Measurements from ENCODE around the gene PPM1F.
"Not testable (repeated sequence)": the region's sequence is repeated elsewhere in the genome, so short reads cannot be mapped to it uniquely, and the experiment has no call there.

The PPM1F gene

DNA sequence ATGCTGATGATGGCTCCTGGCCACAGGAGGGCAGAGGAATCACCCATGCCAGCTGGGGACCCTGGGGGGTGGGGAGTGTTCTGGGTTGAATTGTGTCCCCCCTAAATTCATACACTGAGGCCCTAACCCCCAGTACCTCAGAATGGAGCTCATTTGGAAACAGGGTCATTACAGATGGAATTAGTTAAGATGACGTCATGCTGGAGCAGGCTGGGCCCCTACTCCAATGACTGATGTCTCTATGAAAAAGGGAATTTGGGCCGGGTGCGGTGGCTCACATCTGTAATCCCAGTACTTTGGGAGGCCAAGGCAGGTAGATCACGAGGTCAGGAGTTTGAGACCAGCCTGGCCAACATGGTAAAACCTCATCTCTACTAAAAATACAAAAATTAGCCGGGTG lies 12.7 kb downstream of the PPM1F start:
- not testable (repeated sequence) for DNase-seq

DNA sequence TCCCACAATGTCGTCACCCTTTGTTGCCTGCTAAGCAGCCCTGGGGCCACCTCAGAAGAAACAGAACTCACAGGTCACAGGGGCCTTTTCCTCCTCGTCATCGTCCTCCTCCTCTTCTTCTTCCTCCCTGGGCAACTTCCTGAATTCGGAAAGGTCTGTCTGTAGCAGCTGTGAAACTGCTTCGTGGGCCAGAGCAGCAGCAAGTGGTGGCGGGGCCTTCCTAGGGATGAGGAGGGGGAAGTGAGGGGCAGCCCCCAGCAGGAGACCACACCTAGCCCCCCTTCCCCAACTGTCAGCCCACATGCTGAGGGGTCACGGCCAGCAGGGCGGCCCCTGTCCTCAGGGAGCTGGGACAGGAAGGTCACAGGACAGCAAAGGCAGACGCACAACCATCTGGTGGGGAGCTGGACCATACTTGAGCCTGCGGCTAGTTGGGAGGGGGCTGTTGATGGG lies 13.2 kb downstream of the PPM1F start:
- DNase-seq = no peak

DNA sequence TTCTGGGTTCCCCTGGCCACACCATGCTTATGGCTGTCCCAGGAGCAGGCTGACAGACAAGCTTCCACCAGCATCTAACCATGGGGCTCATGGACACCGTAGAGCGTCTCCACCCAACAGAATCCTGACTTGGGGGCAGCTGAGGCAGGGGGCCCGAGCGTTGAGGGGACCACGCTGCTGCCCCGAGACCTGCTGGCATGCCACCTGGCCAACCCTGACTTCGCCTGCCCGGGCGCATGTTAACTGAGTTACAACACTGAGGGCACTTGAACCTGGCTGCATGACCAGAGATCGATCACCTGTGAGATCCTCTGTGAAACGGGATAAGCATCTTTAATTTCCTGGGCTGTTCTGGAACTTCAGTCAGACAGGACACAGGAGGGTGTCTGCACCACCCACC lies 13.7 kb downstream of the PPM1F start:
- no peak for DNase-seq

DNA sequence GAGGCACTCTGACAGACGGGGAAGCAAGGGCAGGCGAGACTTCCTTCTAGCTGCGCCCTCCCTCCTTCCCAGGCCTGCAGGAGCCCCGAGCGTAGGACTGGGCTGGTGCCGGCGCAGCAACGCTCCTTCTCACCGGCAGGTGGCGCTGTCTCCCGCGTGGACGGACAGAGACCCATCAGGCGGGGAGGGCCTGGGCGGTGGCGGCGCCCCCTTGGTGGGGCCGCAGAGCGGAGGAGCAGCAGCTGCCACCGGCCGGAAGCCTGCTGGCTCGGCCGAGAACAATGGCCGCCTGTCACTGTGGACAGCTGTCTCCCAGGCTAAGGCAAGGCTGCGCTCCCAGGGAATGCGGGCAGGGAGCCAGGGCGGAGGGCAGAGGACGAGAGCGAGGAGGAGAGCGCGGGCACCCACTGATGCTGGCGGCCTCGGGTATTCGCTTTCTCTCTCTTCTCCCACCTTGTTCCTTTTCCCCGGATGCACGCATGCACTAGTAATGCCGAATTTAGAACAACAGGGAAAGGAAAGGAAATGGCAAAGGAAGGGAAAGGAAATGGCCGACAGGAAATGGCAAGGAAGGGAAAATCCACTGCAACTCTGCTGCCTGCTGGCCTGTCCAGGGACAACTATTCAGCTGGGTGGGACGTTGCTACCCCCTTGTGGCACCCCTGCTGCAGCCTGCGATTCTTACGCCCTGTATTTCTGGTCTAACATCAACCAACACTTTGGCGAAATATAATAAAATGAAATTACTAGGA lies 14.4 kb downstream of the PPM1F start:
- DNase-seq = peak; percentile 66

DNA sequence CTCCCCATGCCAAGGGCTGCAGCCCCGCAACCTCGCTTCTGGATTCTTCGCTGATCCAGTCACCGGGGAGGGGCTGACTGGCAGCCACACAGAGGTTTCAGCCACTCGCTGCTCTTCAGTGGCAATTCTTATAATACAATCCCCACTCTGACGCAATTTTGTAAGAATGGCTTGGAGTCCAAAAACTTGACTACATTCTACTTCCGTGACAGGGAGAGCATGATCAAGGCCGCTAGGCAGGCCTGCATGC lies 14.9 kb downstream of the PPM1F start:
- no peak for DNase-seq

DNA sequence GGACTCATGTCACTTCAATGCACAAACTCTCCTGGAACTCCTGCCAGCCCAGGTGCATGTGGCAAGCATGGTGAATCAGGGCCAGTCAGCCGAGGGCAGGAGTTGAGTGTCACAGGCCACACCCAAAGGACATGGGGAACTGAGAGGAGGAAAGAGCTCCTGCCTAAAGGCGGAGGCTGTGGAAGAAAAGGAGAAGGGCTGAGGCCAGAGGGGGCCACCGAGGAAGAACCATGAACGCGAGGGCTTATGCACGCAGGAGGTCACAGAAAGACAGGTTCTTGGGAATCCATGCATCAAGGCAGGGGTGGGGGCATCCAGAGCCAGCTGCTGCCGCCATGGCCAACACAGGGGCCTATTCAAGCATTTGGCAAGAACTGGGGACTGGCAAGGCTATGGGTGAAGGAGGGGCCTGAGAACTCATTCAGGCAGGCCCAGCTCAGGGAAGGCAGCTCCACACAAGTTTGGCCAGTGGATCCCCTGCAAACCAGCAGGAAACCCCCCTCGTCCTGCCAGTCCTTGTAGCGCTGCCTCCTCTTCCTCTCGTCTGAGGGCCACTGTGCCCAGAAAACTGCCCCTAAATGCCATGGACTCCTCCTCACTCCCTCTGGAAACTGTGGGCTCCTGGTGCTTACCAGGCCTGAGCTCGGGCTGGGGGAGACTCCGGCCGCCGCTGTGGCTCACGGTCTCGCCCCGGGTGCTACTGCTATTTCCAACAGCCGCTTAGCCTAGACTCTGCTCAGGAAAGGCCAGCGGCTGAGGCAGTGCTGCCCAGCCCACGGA lies 15.4 kb downstream of the PPM1F start:
- DNase-seq = no peak

DNA sequence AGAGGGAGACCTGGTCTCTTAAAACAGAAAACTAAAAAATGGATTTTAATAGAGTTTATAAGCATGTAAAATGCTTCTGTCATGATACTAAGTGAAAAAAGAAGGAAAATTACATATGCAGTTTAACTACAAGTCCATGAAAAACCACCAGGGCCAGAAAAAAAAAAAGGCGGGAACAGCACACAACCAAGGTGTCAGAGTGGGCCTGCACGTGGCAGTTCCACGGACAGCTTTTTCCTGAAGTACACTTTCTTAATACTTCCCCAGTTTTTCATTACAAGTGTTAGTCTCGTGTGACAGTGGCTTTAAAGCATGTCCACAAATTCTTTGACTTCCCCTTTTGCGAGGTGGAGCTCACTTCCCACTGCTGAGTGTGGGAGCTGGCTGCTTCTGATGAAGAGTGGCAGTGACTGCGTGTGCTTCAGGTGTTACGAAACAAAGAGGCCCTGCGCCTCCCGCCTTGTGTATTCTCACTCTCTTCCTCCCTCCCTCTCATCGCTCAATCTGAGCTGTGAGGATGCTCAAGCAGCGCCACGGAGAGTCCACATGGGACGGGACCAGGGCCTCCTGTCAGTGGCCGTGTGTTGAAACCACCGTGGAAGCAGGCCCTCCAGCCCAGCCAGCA lies 16.4 kb downstream of the PPM1F start:
- no peak for DNase-seq

DNA sequence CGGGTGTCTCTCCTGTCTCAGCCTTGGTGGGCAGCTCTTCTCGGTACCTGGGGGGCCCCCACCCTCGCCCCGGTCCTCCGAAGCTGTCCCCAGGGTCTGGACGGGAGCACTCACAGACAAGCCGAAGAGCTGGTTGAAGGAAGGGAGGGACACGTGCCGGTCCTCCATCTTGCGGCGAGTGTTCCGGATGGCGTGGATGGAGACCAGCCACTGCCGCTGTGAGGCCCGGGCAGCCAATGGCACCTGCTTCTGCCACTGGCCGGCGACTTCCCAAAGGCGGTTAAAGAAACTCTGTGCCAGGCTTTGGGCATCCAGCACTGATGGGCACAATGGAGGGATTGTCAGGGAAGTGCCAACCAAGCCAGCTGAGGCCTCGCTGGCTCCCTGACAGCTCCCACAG lies 18.7 kb downstream of the PPM1F start:
- DNase-seq = no peak

DNA sequence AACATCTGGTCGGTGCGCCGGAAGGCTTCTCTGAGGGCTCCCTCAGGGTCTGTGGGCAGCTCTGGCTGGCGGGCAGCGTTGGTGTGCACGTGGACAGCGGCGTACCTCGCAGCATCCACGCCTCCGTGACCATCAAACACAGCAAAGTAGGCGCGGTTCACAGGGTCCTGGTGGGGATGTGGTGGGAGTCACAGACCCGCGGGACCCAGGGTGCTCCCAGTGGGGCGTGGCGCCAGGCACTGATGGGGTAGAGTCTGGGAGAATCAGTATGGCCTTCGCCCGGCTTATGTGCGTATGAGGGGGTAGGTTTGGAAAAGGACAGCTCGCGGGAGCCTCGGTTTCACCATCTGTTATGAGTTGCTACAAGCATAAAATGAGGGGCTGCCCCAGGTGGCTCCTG lies 19.2 kb downstream of the PPM1F start:
- DNase-seq = no peak

DNA sequence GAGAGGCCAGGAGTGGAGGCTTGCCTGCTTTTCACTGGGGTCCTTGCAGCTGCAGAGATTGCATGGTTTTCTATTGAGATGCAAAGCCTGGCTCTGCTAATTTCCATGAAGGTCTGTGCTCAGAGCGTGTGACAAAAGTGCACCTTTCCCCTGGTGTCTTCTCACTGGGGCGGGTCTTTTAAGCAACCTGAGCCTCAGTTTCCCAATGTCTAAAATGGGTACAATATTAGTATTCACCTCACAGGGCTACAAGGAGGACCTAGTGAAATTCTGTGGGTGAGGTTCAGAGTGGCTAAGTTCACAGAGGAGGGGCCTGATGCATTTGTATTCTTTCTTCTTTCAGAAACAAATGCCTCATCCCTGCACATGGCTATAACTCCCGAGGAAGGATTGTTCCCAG lies 20.3 kb downstream of the PPM1F start:
- no peak for DNase-seq

DNA sequence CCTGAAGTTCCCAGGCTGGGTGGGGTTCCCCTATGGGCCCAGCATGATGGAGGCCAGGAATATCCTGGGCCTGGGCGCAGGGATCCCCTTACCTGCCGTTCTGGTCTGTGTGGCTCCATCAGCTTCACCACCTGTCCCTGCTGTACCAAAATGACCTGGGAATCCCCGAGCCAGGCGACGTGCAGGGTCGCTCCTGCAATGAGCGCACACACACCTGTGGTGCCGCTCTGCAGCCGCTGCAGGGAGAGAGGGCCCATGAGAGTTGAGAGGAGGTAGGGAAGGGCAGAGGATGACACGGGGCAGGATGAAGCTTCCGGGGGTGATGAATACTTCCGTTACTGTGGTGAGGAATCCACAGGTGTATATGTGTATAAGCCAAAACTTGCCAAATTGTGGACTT lies 21.6 kb downstream of the PPM1F start:
- no peak for DNase-seq

DNA sequence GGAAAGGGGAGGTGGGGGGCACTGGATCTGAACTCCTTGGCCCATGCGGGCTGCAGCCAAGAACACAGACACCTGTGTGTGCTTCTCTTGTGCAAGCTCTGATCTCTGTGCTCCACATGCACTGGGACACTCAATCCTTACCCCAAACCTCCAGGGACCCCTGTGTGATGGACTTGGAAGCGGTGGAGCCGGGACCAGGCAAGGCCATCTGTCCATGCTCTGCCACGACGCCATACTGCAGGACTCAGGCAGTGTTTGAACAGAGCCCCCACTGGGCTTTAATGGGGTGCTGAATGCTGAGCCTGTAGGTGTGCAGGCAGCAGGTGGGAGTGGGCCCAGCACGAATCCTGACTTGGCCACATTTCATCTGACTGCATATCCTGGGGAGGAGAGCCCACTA lies 23.4 kb downstream of the PPM1F start:
- no peak for DNase-seq

DNA sequence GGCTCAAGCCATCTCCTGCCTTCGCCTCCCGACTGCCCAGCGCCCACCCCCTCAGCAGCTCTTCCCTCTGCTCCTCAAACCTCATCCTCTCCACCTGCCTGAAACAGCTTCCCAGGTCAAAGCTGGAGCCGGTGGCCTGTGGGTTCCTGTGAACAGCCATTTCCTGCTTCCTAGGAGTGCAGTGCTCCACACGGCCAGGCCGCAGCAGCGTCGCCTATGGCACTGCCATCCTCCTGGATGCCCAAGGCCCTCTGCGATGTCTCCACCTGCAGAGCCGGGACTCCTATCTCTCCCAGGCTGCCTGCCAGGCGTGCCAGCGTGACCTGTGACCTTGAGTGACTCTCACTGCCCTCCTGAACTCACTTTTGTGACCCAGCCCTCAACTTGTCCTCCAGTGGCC lies 24.6 kb downstream of the PPM1F start:
- no peak for DNase-seq

DNA sequence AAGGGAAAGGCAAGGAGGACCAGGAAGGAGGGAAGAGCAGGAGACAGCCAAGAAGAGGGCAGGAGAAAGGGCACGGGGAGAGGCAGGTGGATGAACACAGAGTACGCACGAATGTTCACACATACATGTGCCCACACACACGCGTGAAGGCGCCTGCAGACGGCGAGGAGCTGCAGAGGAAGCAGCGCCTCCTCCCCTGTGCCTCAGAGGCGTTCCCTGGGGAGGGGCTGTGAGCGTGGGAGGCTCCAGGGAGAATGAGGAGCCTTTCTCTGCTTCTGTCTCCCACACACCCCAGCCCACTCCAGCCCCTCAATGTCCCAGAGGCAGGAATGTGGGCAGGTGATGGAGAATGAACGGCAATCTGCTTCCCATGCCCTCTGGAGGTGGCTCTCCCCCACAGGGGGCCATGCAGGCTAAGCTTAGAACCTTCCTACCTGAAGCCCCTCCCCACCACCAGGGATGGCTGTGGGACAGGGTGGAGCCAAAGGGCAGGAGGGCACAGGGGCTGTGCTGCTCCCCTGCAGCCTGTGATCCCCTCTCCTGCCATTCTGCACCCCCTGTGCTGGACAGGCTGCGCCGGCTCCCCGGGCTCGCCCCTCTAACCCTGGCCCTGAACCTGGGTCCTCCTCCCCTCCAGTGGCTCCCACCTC lies 25.3 kb downstream of the PPM1F start:
- no peak for DNase-seq

DNA sequence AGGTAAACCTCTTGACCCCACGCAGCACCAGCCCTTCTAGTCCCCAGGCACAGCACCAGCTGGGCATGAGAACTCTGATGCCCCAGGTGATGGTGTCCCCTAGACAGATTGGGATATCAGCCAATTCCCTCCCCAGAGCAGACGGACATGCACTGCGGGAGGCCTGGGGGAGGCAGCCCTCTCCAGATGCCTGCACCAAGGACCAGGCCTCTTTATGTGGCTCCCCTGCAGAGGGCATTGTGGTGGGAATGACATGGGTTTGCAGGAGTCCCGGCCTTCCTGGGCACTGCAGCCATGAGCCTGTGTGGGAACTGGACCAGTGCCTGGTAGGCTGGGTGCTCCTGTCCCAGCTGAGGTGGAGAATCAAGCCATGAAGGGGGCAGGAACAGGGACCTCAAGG lies 25.9 kb downstream of the PPM1F start:
- DNase-seq = no peak

DNA sequence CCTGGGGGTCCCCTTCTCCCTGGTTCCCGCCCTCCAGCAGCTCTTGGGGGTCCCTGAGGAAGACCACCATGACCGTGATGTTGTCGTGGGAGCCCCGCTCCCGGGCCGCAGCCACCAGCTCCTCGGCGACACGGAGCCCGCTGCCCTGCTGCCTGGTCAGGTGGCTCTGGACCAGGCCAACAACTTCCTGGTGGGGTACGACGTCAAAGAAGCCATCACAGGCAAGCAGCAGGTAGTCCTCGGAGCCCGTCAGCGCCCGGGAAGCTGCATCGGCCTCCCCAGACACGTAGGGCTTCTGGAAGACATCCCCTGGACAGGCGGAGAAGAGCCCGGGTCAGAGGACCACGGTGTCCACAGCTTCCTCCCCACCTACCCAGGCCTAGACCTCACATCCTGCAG lies 29.5 kb downstream of the PPM1F start:
- DNase-seq = no peak

DNA sequence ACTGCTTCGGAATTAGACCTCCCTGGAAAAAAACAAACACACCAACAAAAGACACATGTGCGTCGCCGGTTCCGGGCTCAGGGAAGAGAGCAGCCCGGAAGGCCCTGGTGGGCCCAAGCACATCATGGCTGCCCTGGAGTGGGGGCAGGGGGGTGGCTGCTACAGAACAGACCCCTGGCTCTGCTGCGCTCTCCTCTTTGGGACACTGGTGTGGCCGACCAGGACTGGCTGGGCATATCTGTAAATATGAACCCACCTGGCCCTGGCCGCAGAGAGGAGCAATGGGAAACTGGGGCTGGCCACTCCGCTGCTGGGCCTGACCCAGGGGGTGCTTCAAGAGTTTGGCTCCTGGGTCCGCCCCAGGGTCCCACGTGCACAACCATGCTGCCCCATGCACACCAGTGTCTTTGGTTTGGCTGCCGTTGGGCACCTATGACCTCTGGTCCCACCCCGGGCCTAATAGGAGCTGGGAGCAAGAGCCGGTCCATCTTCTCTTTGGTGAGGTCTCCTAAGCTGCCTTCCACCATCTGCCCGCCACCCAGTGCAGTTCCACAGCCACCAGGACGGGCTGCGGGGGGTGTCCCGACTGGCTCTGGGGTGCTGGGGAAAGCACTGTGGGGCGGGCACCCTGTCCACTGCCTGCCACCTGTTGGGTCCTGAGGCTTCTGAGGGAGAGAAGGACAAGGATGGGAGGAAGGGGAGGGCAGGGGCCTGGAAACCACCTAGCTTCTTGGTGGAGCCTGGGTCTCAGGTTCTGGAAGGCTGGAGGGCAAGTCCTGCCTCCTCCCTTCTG lies 30.1 kb downstream of the PPM1F start:
- no peak for DNase-seq

DNA sequence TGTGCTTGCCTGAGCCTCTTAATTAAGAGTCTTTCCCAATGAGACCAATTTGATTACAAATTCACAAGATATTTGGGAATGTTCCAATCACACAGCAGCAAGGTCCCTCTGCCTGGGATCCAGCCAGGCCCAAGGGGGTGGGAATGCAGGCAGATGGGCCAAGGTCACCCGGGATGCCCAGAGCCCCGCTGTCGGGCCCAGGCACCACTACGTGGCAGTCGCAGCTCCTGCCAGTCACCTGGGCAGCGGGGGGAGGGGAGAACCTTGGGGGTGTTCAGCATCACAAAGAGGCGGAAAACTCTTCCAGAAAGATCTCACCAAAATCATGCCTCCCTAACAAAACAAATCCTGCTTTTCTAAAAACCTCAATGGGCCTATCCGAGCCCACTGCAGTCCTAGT lies 30.9 kb downstream of the PPM1F start:
- DNase-seq = no peak

DNA sequence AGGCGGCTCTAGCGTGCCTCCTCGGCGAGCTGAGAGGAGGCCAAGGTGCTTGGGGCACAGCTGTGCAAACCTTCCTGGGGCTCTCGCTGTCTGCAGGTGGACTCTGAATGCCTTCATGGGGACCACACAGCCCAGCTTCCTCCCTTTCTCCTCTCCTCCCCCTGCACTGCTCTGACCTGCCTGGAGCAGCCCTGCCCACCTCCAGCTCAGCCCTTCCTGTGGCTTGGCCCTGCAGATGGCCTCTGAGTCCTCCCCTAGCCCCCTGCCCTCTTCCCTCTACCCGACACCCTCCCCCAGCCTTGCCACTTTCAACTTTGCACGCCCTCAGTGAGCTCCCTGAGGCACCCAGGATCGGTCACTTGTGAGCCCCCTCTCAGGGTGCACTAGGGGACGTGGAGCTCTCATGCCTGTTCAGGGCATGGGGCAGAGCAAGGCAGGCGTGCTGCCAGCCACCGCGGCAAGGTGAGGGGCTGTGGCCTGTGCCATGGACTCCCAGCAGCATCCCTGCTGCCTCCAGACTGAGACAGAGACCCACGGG lies 31.4 kb downstream of the PPM1F start:
- DNase-seq = no peak

DNA sequence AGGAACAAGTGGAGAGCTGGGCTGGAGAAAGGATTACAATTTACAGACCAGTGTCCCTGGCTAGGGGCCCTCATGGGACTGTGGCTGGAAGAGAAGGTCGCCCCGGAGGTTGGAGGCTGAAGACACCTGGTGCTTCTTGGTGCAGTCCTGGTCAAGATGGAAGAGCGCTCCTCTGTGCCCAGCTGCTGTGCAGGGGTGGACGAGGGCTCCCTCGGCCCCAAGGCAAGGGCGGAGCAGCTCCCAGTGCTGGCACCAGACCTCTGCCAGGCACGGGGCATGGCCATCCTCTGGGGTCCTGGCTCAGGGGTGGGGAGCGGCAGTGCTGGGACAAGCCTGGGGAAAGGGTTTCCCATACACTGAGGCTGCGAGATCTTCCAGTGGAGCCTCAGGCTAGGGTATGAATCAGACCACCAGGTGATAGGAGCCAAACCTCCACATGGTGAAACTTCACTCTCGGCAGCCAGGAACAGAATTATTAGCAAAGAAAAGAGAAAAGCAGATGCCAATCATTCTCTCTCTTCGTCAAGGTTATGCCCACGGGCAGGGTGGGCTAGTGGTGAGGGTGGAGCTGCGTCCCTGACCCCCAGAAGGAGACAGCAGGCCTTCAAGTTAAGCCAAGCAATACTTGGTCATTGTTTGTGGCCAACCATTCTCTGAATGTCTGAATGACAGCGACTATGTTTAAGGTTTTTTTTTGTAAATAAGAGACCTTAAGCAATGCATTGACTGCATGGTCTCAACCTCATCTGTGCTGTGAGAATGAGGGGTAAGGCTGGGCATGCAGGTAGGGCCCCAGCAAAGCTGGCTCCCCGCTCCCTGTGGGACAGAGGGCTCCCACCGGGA lies 32.1 kb downstream of the PPM1F start:
- no peak for DNase-seq

DNA sequence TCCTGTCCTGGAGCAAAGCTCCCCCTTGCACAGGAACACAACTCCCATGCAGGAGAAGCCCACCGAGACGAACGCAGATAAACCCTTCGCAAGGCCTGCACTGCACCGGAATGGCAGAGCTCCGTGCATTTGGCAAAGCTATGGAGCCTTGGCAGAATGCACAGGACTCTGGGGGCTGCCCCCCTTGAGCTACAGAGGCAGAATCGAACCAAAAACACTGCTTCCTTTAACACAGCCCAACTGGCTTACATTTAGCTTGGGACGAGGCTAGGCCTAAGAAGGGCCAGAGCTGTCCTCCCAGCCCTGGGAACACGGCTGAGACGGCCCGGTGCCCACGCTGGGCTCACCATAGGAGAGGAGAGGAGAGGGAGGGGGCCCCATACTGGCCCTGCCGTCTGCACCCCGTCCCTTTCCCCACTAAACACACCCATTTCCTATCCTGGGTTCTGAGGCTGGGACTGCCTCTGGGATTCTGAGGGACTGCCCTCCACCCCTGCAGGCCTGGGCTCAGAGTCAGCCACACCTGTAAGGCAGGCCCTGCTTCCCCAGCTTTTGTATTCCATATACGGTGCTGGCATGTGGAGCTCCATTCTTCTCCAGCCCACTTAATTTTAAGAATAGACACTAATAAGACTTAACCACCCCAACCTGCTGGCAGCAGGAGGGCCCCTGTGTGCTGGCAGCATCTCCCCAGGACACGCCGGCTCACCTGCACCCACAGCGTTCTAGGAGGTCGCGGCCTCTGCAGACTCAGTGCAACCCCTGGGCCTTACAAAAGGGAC lies 32.9 kb downstream of the PPM1F start:
- DNase-seq = no peak

All from NCI-H748 treated with DMSO at 0.1 percent for 48 hours (cell line).